NT2/D1 (cell line): ENCODE data around the gene ZNF613.

Experiments used
- SUZ12 ChIP-seq: IDR thresholded peaks from 2 replicates; pipeline ENCODE4 v1.6.1; 2011; ENCODE audit not compliant: insufficient read length, insufficient read depth; ENCODE audit errors: extremely low read depth
- ZNF274 ChIP-seq: IDR thresholded peaks from 2 replicates; pipeline ENCODE4 v1.6.1; 2011; ENCODE audit warnings: mild to moderate bottlenecking, low read depth, low read length

GRCh38 chr19:51882518-51882917 is 44.8 kb upstream of the ZNF613 start:
- TF ChIP-seq ZNF274, result no peak
- no peak for TF ChIP-seq SUZ12
